Measurements from ENCODE around the gene BRINP1.

GRCh38 chr9:119291554-119291953, 77.7 kb downstream of the BRINP1 start:
- TF ChIP-seq CTCF (IDR thresholded peaks at IDR 0.05) (no peak), POLR2A (IDR thresholded peaks at IDR 0.05) (no peak)
